ENCODE measurements around the gene LAMC1.
A peak's percentile ranks its signal among the peaks of the same experiment; 100 is the strongest.

The LAMC1 gene

GRCh38 chr1:183023146-183023600 lies at the start of gene LAMC1:
Gene LAMC1, plus strand, starts transcription at chr1:183023420. Its CDS starts 297 bp downstream, at chr1:183023717.
- FAIRE-seq (no peak), DNase-seq (ENCODE audit: low spot score) (peak; percentile 74)

- DNase-seq (ENCODE audit: low spot score) (no peak), FAIRE-seq (no peak)
Observed at GRCh38 chr1:182974506-182975191, 48.6 kb upstream of the LAMC1 start.

GRCh38 chr1:182977480-182977879 lies 45.7 kb upstream of the LAMC1 start:
- no peak for DNase-seq (ENCODE audit: low spot score)
- FAIRE-seq = no peak

GRCh38 chr1:182978151-182978853 lies 44.9 kb upstream of the LAMC1 start:
- FAIRE-seq = no peak
- DNase-seq (ENCODE audit: low spot score) = no peak

GRCh38 chr1:182984138-182984537 lies 39.1 kb upstream of the LAMC1 start:
- no peak for FAIRE-seq
- DNase-seq (ENCODE audit: low spot score) = no peak

- DNase-seq (ENCODE audit: low spot score) (no peak), FAIRE-seq (peak; percentile 74)
Observed at GRCh38 chr1:182984621-182985020, 38.6 kb upstream of the LAMC1 start.

- FAIRE-seq (no peak), DNase-seq (ENCODE audit: low spot score) (no peak)
Observed at GRCh38 chr1:182985876-182986275, 37.3 kb upstream of the LAMC1 start.

GRCh38 chr1:182990413-182991144 lies 32.6 kb upstream of the LAMC1 start:
- DNase-seq (ENCODE audit: low spot score) (peak; percentile 58), FAIRE-seq (peak; percentile 93)

- FAIRE-seq = no peak
Observed at GRCh38 chr1:182993746-182994145, 29.5 kb upstream of the LAMC1 start.

GRCh38 chr1:182995894-182996293 lies 27.3 kb upstream of the LAMC1 start:
- DNase-seq (ENCODE audit: low spot score) = peak; percentile 1
- no peak for FAIRE-seq

More at GRCh38 chr1:182993746-182994145, 29.5 kb upstream of the LAMC1 start:
- DNase-seq (ENCODE audit: low spot score) = no peak

GRCh38 chr1:182996816-182997215 lies 26.4 kb upstream of the LAMC1 start:
- peak; percentile 64 for FAIRE-seq
- peak; percentile 14 for DNase-seq (ENCODE audit: low spot score)

- DNase-seq (ENCODE audit: low spot score) (peak; percentile 3), FAIRE-seq (no peak)
Observed at GRCh38 chr1:182998482-182998881, 24.7 kb upstream of the LAMC1 start.

GRCh38 chr1:183000167-183000962 lies 22.9 kb upstream of the LAMC1 start:
- DNase-seq (ENCODE audit: low spot score) = peak; percentile 1
- FAIRE-seq = no peak

GRCh38 chr1:183002267-183002666 lies 21.0 kb upstream of the LAMC1 start:
- peak; percentile 4 for DNase-seq (ENCODE audit: low spot score)
- FAIRE-seq = no peak

GRCh38 chr1:183002797-183003196 lies 20.4 kb upstream of the LAMC1 start:
- DNase-seq (ENCODE audit: low spot score) (peak; percentile 2), FAIRE-seq (peak; percentile 84)

- FAIRE-seq (no peak), DNase-seq (ENCODE audit: low spot score) (peak; percentile 2)
Observed at GRCh38 chr1:183003203-183003602, 20.0 kb upstream of the LAMC1 start.

GRCh38 chr1:183004141-183004540 lies 19.1 kb upstream of the LAMC1 start:
- peak; percentile 11 for DNase-seq (ENCODE audit: low spot score)
- FAIRE-seq = peak; percentile 38

GRCh38 chr1:183011859-183012258 lies 11.4 kb upstream of the LAMC1 start:
- DNase-seq (ENCODE audit: low spot score) (no peak), FAIRE-seq (no peak)

GRCh38 chr1:183012301-183012994 lies 10.8 kb upstream of the LAMC1 start:
- no peak for DNase-seq (ENCODE audit: low spot score)
- FAIRE-seq = no peak

GRCh38 chr1:183019139-183019740 lies 4.0 kb upstream of the LAMC1 start:
- no peak for FAIRE-seq
- no peak for DNase-seq (ENCODE audit: low spot score)
